Naive B cell (primary cell): ENCODE results near the gene NDUFB2. TPM values are rescaled to one million over a fixed set of nuclear protein-coding genes. Genes with fewer than 3 reads are reported as not detected.
"Not testable (repeated sequence)": the region's sequence is repeated elsewhere in the genome, so short reads cannot be mapped to it uniquely, and the experiment has no call there.

Source experiments
- ATAC-seq, 2 donors: fragments of 150-1000 bp; cut with Tn5 transposase; 2 replicates each; pipeline ENCODE4 v1.10.0; 2021; ENCODE audit warnings: low read depth in 2 of 2, mild to moderate bottlenecking in 2 of 2, moderate library complexity in 2 of 2
- DNase-seq: peaks from one replicate; pipeline ENCODE4 v3.0.0; 2022
- H3K27ac Mint-ChIP-seq, 6 donors: one replicate each; pipeline ENCODE4 v1.8.0; 2020 to 2022; ENCODE audit warnings: mild to moderate bottlenecking in 6 of 6, mixed read lengths in 6 of 6, moderate library complexity in 5 of 6, inconsistent platforms in 2 of 6
- H3K27me3 Mint-ChIP-seq, 3 donors: one replicate each; pipeline ENCODE4 v1.8.0; 2021 to 2022; ENCODE audit warnings: mixed read lengths in 3 of 3, mild to moderate bottlenecking in 1 of 3
- H3K36me3 Mint-ChIP-seq, 2 donors: one replicate each; pipeline ENCODE4 v1.8.0; 2020 to 2022; ENCODE audit warnings: mixed read lengths in 2 of 2, inconsistent platforms in 1 of 2, mild to moderate bottlenecking in 1 of 2
- H3K4me1 Mint-ChIP-seq, 3 donors: one replicate each; pipeline ENCODE4 v1.8.0; 2020 to 2022; ENCODE audit warnings: mixed read lengths in 3 of 3, inconsistent platforms in 1 of 3, mild to moderate bottlenecking in 1 of 3, moderate library complexity in 1 of 3
- H3K4me3 Mint-ChIP-seq, 8 donors: one replicate each; pipeline ENCODE4 v1.8.0; 2020 to 2022; ENCODE audit warnings: mild to moderate bottlenecking in 8 of 8, mixed read lengths in 8 of 8, moderate library complexity in 8 of 8, inconsistent platforms in 2 of 8
- H3K9me3 Mint-ChIP-seq, 7 donors: one replicate each; pipeline ENCODE4 v1.8.0; 2020 to 2022; ENCODE audit warnings: mixed read lengths in 7 of 7, mild to moderate bottlenecking in 5 of 7, inconsistent platforms in 2 of 7, moderate library complexity in 1 of 7
- polyA plus RNA-seq, 6 donors: library from polyadenylated mRNA; unstranded; fragments of 300-500 nt; fragmentation: Illumina TruSeq; gene quantifications; one replicate each; pipeline ENCODE4 v1.2.3, GENCODE V29; 2021; ENCODE audit warnings: low read depth in 6 of 6

NDUFB2 gene
- polyA plus RNA-seq, 6 donors from 2014 or later, result 298 to 433 (median 362) TPM

- Mint-ChIP-seq H3K27me3 (no peaks in the 10 kb centered on the region), H3K4me3 (no peak overlapping the region), H3K4me1 (peaks cover 0 to 11% (median 0%) of the 10 kb centered on the region in 3 donors), H3K27ac (no peak overlapping the region), H3K36me3 (peaks cover 5 to 23% of the 10 kb centered on the region in 2 donors), H3K9me3 (no peaks in the 10 kb centered on the region)
- ATAC-seq (no peak), DNase-seq (no peak)
Observed at GRCh38 chr7:140685407-140686087, 11.0 kb upstream of the NDUFB2 start.

- ATAC-seq, result no peak
- H3K36me3 Mint-ChIP-seq, result peaks cover 1 to 16% of the 10 kb centered on the region in 2 donors
- H3K27ac Mint-ChIP-seq, result no peak overlapping the region
- DNase-seq, result no peak
- H3K4me3 Mint-ChIP-seq, result no peak overlapping the region
- H3K4me1 Mint-ChIP-seq, result peaks cover 0 to 8% (median 0%) of the 10 kb centered on the region in 3 donors
- H3K27me3 Mint-ChIP-seq, result no peaks in the 10 kb centered on the region
- H3K9me3 Mint-ChIP-seq, result no peaks in the 10 kb centered on the region
Observed at GRCh38 chr7:140686921-140687320, 9.6 kb upstream of the NDUFB2 start.

GRCh38 chr7:140688341-140688740, 8.2 kb upstream of the NDUFB2 start:
- Mint-ChIP-seq H3K9me3 (no peaks in the 10 kb centered on the region), H3K36me3 (peaks cover 4 to 17% of the 10 kb centered on the region in 2 donors), H3K27ac (no peak overlapping the region), H3K4me3 (peak overlapping the region in 1 of 8 donors; percentile 21), H3K27me3 (no peaks in the 10 kb centered on the region), H3K4me1 (peaks cover 0 to 8% (median 0%) of the 10 kb centered on the region in 3 donors)
- no peak for ATAC-seq
- no peak for DNase-seq

DNA sequence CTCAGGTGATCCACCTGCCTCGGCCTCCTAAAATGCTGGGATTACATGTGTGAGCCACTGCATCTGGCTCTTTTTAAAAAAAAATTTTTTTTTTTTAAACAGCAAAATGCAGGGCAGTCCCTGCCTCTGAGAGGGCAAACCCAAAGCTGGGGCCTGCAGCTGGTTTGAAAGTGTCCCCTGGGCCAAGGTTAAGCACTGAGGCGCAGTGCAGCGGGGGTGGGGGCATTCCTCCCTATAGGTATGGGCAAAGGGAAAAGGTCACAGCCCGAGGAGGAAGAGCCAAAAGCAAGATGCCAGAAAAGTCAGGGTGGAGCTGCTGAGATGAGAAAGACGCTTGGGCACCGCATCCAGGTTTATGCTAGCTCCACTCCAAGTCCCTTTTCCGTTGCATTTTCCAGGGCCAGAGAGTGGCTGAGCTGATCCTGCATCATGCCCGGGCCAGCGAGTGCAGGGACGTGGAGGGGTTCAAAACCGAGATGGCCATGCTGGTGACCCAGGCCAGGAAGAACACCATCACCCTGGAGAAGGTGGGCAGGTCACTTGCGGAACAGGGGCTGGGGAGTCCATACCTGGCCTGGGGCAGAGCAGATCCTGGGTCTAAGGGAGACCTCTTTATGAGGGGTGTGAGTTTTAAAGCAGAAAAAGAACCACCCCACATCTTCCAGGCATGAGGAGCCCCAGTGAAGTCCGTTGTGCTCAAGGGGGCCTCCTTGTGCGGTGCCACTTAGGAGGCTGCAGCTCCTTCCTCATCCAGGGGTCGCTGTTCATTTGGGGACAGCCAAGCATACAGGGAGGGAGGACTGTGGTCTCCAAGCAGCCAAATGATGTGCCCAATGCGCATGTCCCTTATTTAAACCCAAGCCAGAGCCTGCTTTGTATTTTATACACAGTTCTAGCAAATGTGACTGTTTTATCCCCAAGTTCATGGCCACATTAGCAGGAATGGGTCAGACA, 7.0 kb upstream of the NDUFB2 start:
- no peak for DNase-seq
- no peak for ATAC-seq
- H3K27me3 Mint-ChIP-seq, result no peaks in the 10 kb centered on the region
- no peak overlapping the region for H3K27ac Mint-ChIP-seq
- peaks cover 0 to 3% (median 0%) of the 10 kb centered on the region in 3 donors for H3K4me1 Mint-ChIP-seq
- no peaks in the 10 kb centered on the region for H3K9me3 Mint-ChIP-seq
- H3K36me3 Mint-ChIP-seq, result peaks cover 4 to 10% of the 10 kb centered on the region in 2 donors
- H3K4me3 Mint-ChIP-seq, result no peak overlapping the region

GRCh38 chr7:140691376-140692045, 5.0 kb upstream of the NDUFB2 start:
- peak overlapping the region in 2 of 6 donors; percentile 11 to 58 for H3K27ac Mint-ChIP-seq
- DNase-seq, result no peak
- H3K9me3 Mint-ChIP-seq, result no peaks in the 10 kb centered on the region
- H3K27me3 Mint-ChIP-seq, result no peaks in the 10 kb centered on the region
- peaks cover 3 to 10% (median 9%) of the 10 kb centered on the region in 3 donors for H3K4me1 Mint-ChIP-seq
- no peak for ATAC-seq
- no peak overlapping the region for H3K4me3 Mint-ChIP-seq
- H3K36me3 Mint-ChIP-seq, result peaks cover 4 to 10% of the 10 kb centered on the region in 2 donors

GRCh38 chr7:140693849-140694248, 2.7 kb upstream of the NDUFB2 start:
- not testable (repeated sequence) for H3K9me3 Mint-ChIP-seq, DNase-seq, H3K27ac Mint-ChIP-seq, ATAC-seq, H3K27me3 Mint-ChIP-seq
- Mint-ChIP-seq H3K36me3 (peaks cover 4 to 17% of the 10 kb centered on the region in 2 donors), H3K4me3 (peak overlapping the region in 1 of 8 donors; percentile 81), H3K4me1 (peaks cover 22 to 32% (median 30%) of the 10 kb centered on the region in 3 donors)

GRCh38 chr7:140694592-140694991, 1.9 kb upstream of the NDUFB2 start:
- Mint-ChIP-seq H3K27ac (peak overlapping the region in 2 of 6 donors; percentile 22 to 35), H3K4me1 (peaks cover 27 to 38% (median 37%) of the 10 kb centered on the region in 3 donors), H3K27me3 (no peaks in the 10 kb centered on the region), H3K4me3 (peak overlapping the region in 3 of 8 donors; percentile 15 to 81 (median 41)), H3K36me3 (peaks cover 4 to 17% of the 10 kb centered on the region in 2 donors), H3K9me3 (no peaks in the 10 kb centered on the region)
- no peak for ATAC-seq
- no peak for DNase-seq

DNA sequence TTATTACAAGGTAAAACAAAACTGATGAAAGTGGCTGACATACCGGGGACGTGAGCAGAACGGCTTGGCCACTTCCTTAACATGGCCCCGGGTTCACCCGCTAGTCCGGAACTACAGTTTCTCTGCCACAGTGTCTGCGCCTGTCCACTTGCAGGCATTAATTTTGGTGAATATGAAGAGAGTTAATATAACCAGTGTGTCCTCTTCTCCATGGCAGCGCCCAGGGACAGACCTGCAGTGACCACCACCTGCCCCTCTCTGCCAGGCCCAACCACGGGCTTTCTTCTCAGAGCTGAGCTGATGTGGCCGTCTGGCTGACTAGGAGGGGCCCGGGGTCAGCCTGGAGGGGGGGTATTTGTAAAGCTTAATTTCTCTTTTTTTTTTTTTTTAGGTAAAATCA, 1.1 kb upstream of the NDUFB2 start:
- peaks cover 4 to 17% of the 10 kb centered on the region in 2 donors for H3K36me3 Mint-ChIP-seq
- H3K27ac Mint-ChIP-seq, result peak overlapping the region in 5 of 6 donors; percentile 44 to 99 (median 74)
- no peak for DNase-seq
- ATAC-seq, result no peak
- H3K9me3 Mint-ChIP-seq, result no peaks in the 10 kb centered on the region
- peaks cover 29 to 41% (median 39%) of the 10 kb centered on the region in 3 donors for H3K4me1 Mint-ChIP-seq
- peak overlapping the region in 7 of 8 donors; percentile 43 to 100 (median 95) for H3K4me3 Mint-ChIP-seq
- no peaks in the 10 kb centered on the region for H3K27me3 Mint-ChIP-seq

- DNase-seq (no peak), ATAC-seq (peak; percentile 3 to 7)
- Mint-ChIP-seq H3K4me1 (peaks cover 29 to 43% (median 41%) of the 10 kb centered on the region in 3 donors), H3K36me3 (peaks cover 4 to 17% of the 10 kb centered on the region in 2 donors), H3K4me3 (peak overlapping the region; percentile 93 to 100 (median 98)), H3K9me3 (no peaks in the 10 kb centered on the region), H3K27me3 (no peaks in the 10 kb centered on the region), H3K27ac (peak overlapping the region; percentile 94 to 99 (median 98))
Observed at GRCh38 chr7:140696024-140696679, 356 bp upstream of the NDUFB2 start.

DNA sequence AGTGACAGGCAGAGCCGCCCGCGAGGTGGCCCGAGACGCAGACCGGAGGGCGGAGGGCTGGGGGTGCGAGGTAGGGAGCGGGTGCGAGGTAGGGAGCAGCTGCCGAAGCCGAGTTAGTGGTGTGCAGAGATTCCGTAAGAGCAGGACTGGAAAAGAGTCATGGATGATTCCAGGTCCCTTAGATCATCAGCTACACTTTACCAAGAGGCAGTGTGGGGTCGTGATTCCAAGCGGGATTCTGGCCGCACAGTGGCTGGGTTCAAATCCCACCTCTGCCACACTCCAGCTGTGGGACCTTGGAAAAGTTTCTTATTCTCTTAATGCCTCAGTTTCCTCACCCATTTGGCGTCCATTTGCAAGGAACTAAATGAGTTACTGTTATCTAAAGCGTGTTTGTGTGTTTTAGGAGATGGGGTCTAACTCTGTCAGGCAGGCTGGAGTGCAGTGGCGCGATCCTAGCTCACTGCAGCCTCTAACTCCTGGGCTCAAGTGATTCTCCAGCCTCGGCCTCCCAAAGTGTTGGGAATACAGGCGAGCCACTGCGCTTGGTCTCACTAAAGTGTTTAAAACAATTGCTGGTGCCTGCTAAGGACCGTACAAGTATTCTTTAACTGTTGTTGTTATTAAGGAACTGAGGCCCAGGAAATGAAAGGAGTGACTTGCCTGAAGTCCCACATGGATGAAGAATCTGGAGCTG, 1.1 kb downstream of the NDUFB2 start:
- H3K27ac Mint-ChIP-seq, result peak overlapping the region in 5 of 6 donors; percentile 81 to 99 (median 98)
- H3K4me3 Mint-ChIP-seq, result peak overlapping the region; percentile 93 to 100 (median 98)
- DNase-seq (no peak), ATAC-seq (no peak)
- no peaks in the 10 kb centered on the region for H3K9me3 Mint-ChIP-seq
- H3K27me3 Mint-ChIP-seq, result no peaks in the 10 kb centered on the region
- peaks cover 29 to 46% (median 41%) of the 10 kb centered on the region in 3 donors for H3K4me1 Mint-ChIP-seq
- H3K36me3 Mint-ChIP-seq, result peaks cover 0 to 10% of the 10 kb centered on the region in 2 donors

DNA sequence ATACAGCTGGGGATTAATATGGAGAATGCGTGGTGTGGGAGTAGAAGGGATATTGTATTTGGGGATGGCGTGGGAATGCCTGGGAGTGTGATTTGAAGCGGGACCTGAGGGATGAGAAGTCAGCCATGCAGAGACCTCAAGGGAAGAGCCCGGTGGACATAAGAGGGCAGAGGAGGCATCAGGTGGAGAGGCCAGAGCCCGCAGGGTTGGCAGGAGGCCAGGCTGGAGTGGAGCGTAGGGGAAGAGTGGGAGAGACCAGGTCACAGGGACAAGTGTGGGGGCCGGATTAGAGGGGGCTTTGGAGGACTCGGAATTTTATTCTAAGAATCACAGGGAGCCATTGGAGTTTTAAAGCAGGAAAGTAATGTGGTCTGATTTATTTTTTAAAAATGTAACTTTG, 2.0 kb downstream of the NDUFB2 start:
- H3K27ac Mint-ChIP-seq, result peak overlapping the region in 2 of 6 donors; percentile 22 to 99
- peaks cover 0 to 10% of the 10 kb centered on the region in 2 donors for H3K36me3 Mint-ChIP-seq
- ATAC-seq (no peak), DNase-seq (no peak)
- H3K4me1 Mint-ChIP-seq, result peaks cover 29 to 46% (median 41%) of the 10 kb centered on the region in 3 donors
- H3K27me3 Mint-ChIP-seq, result no peaks in the 10 kb centered on the region
- peak overlapping the region in 7 of 8 donors; percentile 77 to 100 (median 98) for H3K4me3 Mint-ChIP-seq
- H3K9me3 Mint-ChIP-seq, result no peaks in the 10 kb centered on the region

GRCh38 chr7:140702774-140703173, 6.3 kb downstream of the NDUFB2 start:
- Mint-ChIP-seq H3K36me3 (peaks cover 7 to 9% of the 10 kb centered on the region in 2 donors), H3K9me3 (no peaks in the 10 kb centered on the region), H3K4me1 (peaks cover 16 to 24% (median 20%) of the 10 kb centered on the region in 3 donors), H3K4me3 (no peak overlapping the region), H3K27ac (peak overlapping the region in 3 of 6 donors; percentile 2 to 18 (median 9)), H3K27me3 (no peaks in the 10 kb centered on the region)
- ATAC-seq, result no peak
- no peak for DNase-seq
